SU-DHL-6 (cell line): ENCODE data around the gene APBA3.

Experiments used
- H2AFZ ChIP-seq: fragments of 200-600 bp; sonication (generic); 2 replicates; pipeline ENCODE4 v1.6.1; 2014; ENCODE audit warnings: low read depth, mild to moderate bottlenecking, moderate library complexity, mixed read lengths, antibody characterized with exemption, low read length; ENCODE audit not compliant: severe bottlenecking
- H3F3A ChIP-seq: fragments of 200-600 bp; shearing (Covaris generic); 2 replicates; pipeline ENCODE4 v1.6.0; 2016; ENCODE audit warnings: antibody characterized with exemption, mild to moderate bottlenecking; ENCODE audit not compliant: insufficient read depth
- H3K27ac ChIP-seq: fragments of 200-600 bp; sonication (generic); 2 replicates; pipeline ENCODE4 v1.5.1; 2016; ENCODE audit warnings: low read depth, mild to moderate bottlenecking, low read length, moderate library complexity, mixed read lengths
- H3K27me3 ChIP-seq: fragments of 200-600 bp; sonication (generic), shearing (Covaris generic); 2 replicates; pipeline ENCODE4 v1.6.0; 2014; ENCODE audit warnings: mild to moderate bottlenecking, low read length
- H3K36me3 ChIP-seq: fragments of 200-600 bp; sonication (generic); 2 replicates; pipeline ENCODE4 v1.6.1; 2014; ENCODE audit warnings: mild to moderate bottlenecking, low read length, mixed read lengths
- H3K4me2 ChIP-seq: fragments of 300-600, 200-600 bp; shearing (Covaris generic), sonication (generic); 2 replicates; pipeline ENCODE4 v1.6.0; 2014; ENCODE audit warnings: low read length, low read depth, mild to moderate bottlenecking; ENCODE audit not compliant: poor library complexity, severe bottlenecking
- H3K4me3 ChIP-seq: fragments of 200-600 bp; sonication (generic); 2 replicates; pipeline ENCODE4 v1.5.1; 2014; ENCODE audit warnings: antibody characterized with exemption, low read length, mild to moderate bottlenecking, mixed read lengths; ENCODE audit not compliant: insufficient read depth, poor library complexity, severe bottlenecking
- H3K79me2 ChIP-seq: fragments of 200-600 bp; sonication (generic); 2 replicates; pipeline ENCODE4 v1.6.1; 2014; ENCODE audit warnings: mild to moderate bottlenecking, low read length, moderate library complexity; ENCODE audit not compliant: insufficient read depth
- H3K9ac ChIP-seq: fragments of 200-600 bp; sonication (generic); 2 replicates; pipeline ENCODE4 v1.7.0; 2014; ENCODE audit warnings: mild to moderate bottlenecking, low read length
- H3K9me2 ChIP-seq: fragments of 200-600 bp; sonication (generic); replicated peaks from 2 replicates; pipeline ENCODE4 v1.6.1; 2014; ENCODE audit warnings: low read length; ENCODE audit not compliant: insufficient read depth
- H3K9me3 ChIP-seq: fragments of 200-600 bp; sonication (generic); 2 replicates; pipeline ENCODE4 v1.6.1; 2014; ENCODE audit warnings: low read length, mixed read lengths; ENCODE audit not compliant: insufficient read depth
- H4K20me1 ChIP-seq: fragments of 200-600 bp; sonication (generic); 2 replicates; pipeline ENCODE4 v1.6.1; 2014; ENCODE audit warnings: low read depth, mild to moderate bottlenecking, antibody characterized with exemption, low read length, moderate library complexity, mixed read lengths
- EZH2phosphoT487 ChIP-seq: fragments of 200-600 bp; sonication (generic), shearing (Covaris generic); conservative IDR thresholded peaks from 2 replicates; pipeline ENCODE4 v1.6.1; 2018; ENCODE audit warnings: mild to moderate bottlenecking, antibody characterized with exemption, low read length, moderate library complexity, mixed read lengths
- TF ChIP-seq, protein P1 (sequence below): fragments of 200-600 bp; sonication (generic); IDR thresholded peaks from one replicate; pipeline ENCODE4 v1.5.1; 2017; ENCODE audit warnings: antibody characterized with exemption, mild to moderate bottlenecking, low read length, moderate library complexity; ENCODE audit not compliant: insufficient read depth, poor library complexity, severe bottlenecking

Gene APBA3

DNA sequence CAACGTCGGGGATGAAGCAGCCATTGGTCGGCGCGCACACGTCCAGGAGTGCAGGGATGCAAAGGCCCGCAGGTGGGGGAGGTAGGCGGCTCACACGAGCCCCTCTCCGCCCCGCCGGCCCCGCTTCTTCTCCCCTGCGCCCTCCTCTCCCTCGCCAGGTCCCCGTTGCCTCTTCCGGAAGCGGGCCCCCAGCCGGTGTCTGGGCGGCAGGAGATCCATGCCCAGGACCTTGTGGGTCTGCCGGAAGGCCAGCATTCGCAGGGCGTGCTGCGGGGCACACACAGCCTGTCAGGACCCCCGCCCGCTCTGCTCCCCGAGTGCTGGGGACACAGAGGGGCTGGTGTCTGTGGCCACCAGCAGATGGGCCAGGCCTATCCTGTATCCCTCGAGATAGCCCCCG, 44.4 kb upstream of the APBA3 start:
- Histone ChIP-seq H3K79me2 (no peaks in the 10 kb centered on the region), H3F3A (no peaks in the 10 kb centered on the region), H3K27me3 (no peaks in the 10 kb centered on the region), H3K9me3 (no peaks in the 10 kb centered on the region), H3K36me3 (no peaks in the 10 kb centered on the region), H4K20me1 (no peaks in the 10 kb centered on the region), H2AFZ (no peak overlapping the region), H3K4me2 (no peak overlapping the region), H3K9me2 (no peaks in the 10 kb centered on the region), H3K4me3 (no peak overlapping the region), H3K9ac (no peak overlapping the region), H3K27ac (no peak overlapping the region)
- no peak for TF ChIP-seq EZH2phosphoT487
- TF ChIP-seq, protein P1, sequence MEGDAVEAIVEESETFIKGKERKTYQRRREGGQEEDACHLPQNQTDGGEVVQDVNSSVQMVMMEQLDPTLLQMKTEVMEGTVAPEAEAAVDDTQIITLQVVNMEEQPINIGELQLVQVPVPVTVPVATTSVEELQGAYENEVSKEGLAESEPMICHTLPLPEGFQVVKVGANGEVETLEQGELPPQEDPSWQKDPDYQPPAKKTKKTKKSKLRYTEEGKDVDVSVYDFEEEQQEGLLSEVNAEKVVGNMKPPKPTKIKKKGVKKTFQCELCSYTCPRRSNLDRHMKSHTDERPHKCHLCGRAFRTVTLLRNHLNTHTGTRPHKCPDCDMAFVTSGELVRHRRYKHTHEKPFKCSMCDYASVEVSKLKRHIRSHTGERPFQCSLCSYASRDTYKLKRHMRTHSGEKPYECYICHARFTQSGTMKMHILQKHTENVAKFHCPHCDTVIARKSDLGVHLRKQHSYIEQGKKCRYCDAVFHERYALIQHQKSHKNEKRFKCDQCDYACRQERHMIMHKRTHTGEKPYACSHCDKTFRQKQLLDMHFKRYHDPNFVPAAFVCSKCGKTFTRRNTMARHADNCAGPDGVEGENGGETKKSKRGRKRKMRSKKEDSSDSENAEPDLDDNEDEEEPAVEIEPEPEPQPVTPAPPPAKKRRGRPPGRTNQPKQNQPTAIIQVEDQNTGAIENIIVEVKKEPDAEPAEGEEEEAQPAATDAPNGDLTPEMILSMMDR: no peak

- Histone ChIP-seq H3K27ac (no peak overlapping the region), H3K9ac (no peak overlapping the region), H3K36me3 (no peaks in the 10 kb centered on the region), H2AFZ (no peak overlapping the region), H3K4me2 (no peak overlapping the region), H3F3A (no peaks in the 10 kb centered on the region), H3K79me2 (no peaks in the 10 kb centered on the region), H3K9me3 (no peaks in the 10 kb centered on the region), H3K27me3 (no peaks in the 10 kb centered on the region), H3K9me2 (no peaks in the 10 kb centered on the region), H3K4me3 (no peak overlapping the region), H4K20me1 (no peaks in the 10 kb centered on the region)
- TF ChIP-seq, protein P1: no peak
- TF ChIP-seq EZH2phosphoT487: no peak
Measured at GRCh38 chr19:3804429-3804828, 42.9 kb upstream of the APBA3 start.

DNA sequence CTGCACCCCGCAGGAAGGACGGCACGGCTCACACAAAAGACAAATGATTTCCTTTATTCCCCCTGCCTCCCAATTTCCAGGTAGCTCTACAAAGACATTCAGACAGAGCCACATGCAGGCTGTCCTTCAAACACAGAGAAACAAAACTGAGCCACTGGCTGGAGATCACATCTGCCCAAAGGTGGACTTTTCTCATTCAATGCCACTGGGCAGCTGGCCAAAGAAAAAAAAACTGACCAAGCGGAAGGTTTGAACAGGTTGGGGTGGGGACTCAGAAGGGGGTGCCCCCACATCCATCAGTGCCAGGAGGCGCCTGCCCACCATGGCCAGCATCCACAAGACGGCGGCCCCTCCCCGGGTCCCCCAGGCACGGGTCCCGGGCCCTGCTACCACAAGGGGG, 42.5 kb upstream of the APBA3 start:
- Histone ChIP-seq H3K9ac (no peak overlapping the region), H3K4me2 (no peak overlapping the region), H4K20me1 (no peaks in the 10 kb centered on the region), H3F3A (no peaks in the 10 kb centered on the region), H3K4me3 (no peak overlapping the region), H3K36me3 (no peaks in the 10 kb centered on the region), H3K9me3 (no peaks in the 10 kb centered on the region), H3K9me2 (no peaks in the 10 kb centered on the region), H3K79me2 (no peaks in the 10 kb centered on the region), H3K27me3 (no peaks in the 10 kb centered on the region), H2AFZ (no peak overlapping the region), H3K27ac (no peak overlapping the region)
- no peak for TF ChIP-seq EZH2phosphoT487
- TF ChIP-seq, protein P1: no peak
